ENCODE data around the gene CFAP70.

DNA sequence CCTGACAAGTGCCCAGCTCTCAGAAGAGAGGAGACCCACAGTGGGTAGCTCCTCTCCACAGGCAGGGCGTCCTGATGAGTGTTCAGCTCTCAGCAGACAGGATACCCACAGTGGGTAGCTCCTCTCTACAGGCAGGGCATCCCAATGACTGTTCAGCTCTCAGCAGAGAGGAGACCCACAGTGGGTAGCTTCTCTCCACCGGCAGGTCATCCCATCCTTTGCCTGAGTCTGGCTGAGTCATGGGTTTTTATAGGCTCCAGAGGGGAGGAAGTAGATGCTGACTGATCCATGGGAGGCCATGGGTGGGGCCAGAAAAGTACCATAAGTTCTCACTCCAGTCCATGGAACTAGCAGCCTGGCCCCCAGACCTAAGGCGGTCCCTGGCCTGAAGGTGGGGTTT is 18.5 kb downstream of the CFAP70 start:
- TF ChIP-seq, protein P1, sequence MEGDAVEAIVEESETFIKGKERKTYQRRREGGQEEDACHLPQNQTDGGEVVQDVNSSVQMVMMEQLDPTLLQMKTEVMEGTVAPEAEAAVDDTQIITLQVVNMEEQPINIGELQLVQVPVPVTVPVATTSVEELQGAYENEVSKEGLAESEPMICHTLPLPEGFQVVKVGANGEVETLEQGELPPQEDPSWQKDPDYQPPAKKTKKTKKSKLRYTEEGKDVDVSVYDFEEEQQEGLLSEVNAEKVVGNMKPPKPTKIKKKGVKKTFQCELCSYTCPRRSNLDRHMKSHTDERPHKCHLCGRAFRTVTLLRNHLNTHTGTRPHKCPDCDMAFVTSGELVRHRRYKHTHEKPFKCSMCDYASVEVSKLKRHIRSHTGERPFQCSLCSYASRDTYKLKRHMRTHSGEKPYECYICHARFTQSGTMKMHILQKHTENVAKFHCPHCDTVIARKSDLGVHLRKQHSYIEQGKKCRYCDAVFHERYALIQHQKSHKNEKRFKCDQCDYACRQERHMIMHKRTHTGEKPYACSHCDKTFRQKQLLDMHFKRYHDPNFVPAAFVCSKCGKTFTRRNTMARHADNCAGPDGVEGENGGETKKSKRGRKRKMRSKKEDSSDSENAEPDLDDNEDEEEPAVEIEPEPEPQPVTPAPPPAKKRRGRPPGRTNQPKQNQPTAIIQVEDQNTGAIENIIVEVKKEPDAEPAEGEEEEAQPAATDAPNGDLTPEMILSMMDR (IDR thresholded peaks at IDR 0.05; ENCODE audit: insufficient read depth, low read length): no peak
- TF ChIP-seq POLR2AphosphoS5 (IDR thresholded peaks at IDR 0.05; ENCODE audit: low read depth) (no peak), GABPA (IDR thresholded peaks at IDR 0.05; ENCODE audit: low read depth) (no peak), SPI1 (IDR thresholded peaks at IDR 0.05; ENCODE audit: borderline replicate concordance, low read depth) (no peak)
- TF ChIP-seq, protein P2, sequence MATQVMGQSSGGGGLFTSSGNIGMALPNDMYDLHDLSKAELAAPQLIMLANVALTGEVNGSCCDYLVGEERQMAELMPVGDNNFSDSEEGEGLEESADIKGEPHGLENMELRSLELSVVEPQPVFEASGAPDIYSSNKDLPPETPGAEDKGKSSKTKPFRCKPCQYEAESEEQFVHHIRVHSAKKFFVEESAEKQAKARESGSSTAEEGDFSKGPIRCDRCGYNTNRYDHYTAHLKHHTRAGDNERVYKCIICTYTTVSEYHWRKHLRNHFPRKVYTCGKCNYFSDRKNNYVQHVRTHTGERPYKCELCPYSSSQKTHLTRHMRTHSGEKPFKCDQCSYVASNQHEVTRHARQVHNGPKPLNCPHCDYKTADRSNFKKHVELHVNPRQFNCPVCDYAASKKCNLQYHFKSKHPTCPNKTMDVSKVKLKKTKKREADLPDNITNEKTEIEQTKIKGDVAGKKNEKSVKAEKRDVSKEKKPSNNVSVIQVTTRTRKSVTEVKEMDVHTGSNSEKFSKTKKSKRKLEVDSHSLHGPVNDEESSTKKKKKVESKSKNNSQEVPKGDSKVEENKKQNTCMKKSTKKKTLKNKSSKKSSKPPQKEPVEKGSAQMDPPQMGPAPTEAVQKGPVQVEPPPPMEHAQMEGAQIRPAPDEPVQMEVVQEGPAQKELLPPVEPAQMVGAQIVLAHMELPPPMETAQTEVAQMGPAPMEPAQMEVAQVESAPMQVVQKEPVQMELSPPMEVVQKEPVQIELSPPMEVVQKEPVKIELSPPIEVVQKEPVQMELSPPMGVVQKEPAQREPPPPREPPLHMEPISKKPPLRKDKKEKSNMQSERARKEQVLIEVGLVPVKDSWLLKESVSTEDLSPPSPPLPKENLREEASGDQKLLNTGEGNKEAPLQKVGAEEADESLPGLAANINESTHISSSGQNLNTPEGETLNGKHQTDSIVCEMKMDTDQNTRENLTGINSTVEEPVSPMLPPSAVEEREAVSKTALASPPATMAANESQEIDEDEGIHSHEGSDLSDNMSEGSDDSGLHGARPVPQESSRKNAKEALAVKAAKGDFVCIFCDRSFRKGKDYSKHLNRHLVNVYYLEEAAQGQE (IDR thresholded peaks at IDR 0.05; ENCODE audit: insufficient replicate concordance, low read depth): no peak
